Retinal pigment epithelial cell (primary cell): Measurements from ENCODE around the gene CCNE1.

Experiments
- DNase-seq: peaks from one replicate; pipeline ENCODE4 v3.0.0-alpha.2; 2010; ENCODE audit warnings: low read depth
- H3K4me3 ChIP-seq: 2 replicates; pipeline ENCODE4 v1.5.1; 2011; ENCODE audit warnings: mild to moderate bottlenecking, low read length, control low read depth, moderate library complexity
- CTCF ChIP-seq: conservative IDR thresholded peaks from 2 replicates; pipeline ENCODE4 v1.5.1; 2011; ENCODE audit warnings: low read depth, low read length, control low read depth, inconsistent platforms

Gene CCNE1

DNA sequence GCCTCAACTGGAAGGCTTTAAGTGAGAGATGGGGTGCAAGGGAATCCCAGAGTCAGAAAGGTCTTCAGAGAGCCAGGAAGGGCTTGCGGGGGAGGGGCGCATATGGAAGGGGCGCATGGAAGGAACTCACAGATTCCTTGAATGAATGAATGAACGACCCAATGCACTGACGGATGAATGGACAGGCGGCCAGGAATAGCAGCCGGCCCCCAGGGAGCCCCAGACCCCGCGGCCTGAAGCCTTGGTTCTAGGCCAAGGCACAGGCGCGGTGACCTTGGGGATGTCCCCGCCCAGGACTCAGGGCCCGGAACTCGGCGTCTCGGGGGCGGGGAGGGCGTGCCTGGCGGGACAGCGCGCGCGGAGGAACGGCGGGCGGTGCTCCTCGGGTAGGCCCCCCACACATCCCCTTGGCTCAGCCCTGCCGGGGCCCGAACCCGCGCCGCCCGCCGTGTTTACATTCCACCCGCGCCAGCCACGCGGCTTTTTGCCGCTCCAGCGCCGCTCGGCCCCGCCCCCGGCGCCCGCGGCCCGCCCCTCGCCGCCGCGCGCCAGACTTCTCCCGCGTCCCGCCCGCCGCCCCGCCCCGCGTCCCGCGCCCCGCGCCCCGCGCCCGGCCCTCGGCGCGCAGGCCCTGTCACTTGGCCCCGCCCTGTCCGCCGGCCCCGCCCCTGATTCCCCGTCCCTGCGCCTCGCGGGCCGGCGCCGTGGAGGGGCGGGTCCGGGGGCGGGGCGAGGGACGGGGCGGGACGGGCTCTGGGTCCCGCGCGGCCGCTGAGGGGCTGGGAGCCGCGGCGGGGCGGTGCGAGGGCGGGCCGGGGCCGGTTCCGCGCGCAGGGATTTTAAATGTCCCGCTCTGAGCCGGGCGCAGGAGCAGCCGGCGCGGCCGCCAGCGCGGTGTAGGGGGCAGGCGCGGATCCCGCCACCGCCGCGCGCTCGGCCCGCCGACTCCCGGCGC lies at the start of gene CCNE1:
CCNE1 (plus strand) TSS at position 867 of the 955 bp plus-strand sequence. CDS start 565 bp downstream, outside the sequence.
- peak within 1 kb of the TSS; percentile 40 for H3K4me3 ChIP-seq
- no peak for TF ChIP-seq CTCF
- DNase-seq: peak; percentile 19

GRCh38 chr19:29763196-29763595 lies 48.6 kb upstream of the CCNE1 start:
- no peak for TF ChIP-seq CTCF
- no peak overlapping the region for H3K4me3 ChIP-seq
- no peak for DNase-seq

GRCh38 chr19:29764361-29764760 lies 47.4 kb upstream of the CCNE1 start:
- no peak for TF ChIP-seq CTCF
- H3K4me3 ChIP-seq: no peak overlapping the region
- DNase-seq: no peak

DNA sequence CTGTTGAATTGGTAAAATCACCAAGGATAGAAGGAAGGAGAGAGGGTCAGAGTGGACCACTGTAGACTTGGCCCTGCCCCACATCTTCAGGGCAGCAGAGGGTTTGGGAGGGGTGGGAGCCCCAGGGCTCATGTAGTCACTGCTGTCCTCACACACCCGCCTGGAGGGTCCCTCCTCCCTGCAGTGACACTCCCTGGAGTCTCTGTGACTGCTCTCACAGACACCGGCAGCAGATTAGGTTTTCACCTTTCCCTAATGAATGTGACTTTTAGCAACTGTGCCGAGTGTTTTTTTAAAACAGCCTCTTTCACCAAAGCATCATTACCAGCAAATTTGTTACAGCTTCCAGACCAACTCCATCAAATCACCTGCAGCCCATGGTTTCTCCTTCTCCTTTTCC lies 45.7 kb upstream of the CCNE1 start:
- TF ChIP-seq CTCF: no peak
- no peak overlapping the region for H3K4me3 ChIP-seq
- DNase-seq: no peak

DNA sequence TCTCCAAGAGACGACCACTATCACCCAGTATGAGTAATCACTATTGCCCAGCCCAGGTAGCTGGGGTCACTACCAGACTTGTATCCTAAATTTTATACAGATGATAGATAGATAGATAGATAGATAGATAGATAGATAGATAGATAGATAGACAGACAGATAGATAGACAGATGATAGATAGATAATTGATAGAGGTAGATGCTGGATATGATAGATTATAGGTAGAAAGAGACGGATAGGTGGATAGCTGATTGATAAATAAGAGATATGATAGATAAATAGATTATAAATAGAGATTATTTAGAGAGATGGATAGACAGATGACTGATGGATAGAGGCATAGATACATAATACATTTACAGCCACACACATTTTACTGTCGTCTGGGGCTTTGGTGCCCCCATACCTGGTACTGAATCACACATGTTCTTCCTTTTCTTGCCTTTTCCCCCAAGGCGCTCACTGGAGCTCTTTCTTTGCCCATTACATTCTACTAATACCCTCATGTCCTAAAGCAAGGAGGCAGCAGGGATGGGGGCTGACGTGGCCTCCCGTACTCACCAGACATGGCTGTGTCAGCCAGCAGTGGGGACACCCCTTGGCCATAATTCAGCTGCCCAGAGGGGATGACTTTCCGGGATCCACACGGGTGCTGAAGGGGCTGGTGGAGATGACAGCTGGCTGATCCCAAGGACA lies 44.6 kb upstream of the CCNE1 start:
- TF ChIP-seq CTCF: no peak
- DNase-seq: no peak
- H3K4me3 ChIP-seq: no peak overlapping the region

GRCh38 chr19:29768166-29768565 lies 43.6 kb upstream of the CCNE1 start:
- TF ChIP-seq CTCF: no peak
- DNase-seq: no peak
- H3K4me3 ChIP-seq: no peak overlapping the region
